ENCODE measurements around the gene IQCK.

- TF ChIP-seq CTCF (conservative IDR thresholded peaks at IDR 0.05 in 1 of 2, IDR thresholded peaks at IDR 0.05 in 1 of 2; ENCODE audit: low read depth in 1 of 2, low read length in 2 of 2) (no peak), EZH2 (IDR thresholded peaks at IDR 0.05; ENCODE audit: low read length, missing control alignments) (peak; percentile 37)
Measured at GRCh38 chr16:19884611-19885450, 166.8 kb downstream of the IQCK start, which contains the start of gene GPRC5B.

Measured in fibroblast of lung (primary cell).